SK-N-SH treated with all-trans-retinoic acid at 6 μM for 48 hours (cell line): ENCODE results near the gene SOWAHB.
A peak's percentile ranks its signal among the peaks of the same experiment; 100 is the strongest.

Source experiments
- ATAC-seq: fragments of 200-7000 bp; cut with Tn5 transposase; 3 replicates; pipeline ENCODE4 v1.9.1; 2020; ENCODE audit warnings: mild to moderate bottlenecking, moderate library complexity
- ARNTL ChIP-seq: fragments of 450-650 bp; formaldehyde crosslinking; IDR thresholded peaks from 2 replicates; pipeline ENCODE4 v1.5.0; 2020; ENCODE audit warnings: low read depth, mild to moderate bottlenecking, moderate library complexity, borderline replicate concordance
- BACH2 ChIP-seq: fragments of 250-450 bp; sonication (Bioruptor Pico); IDR thresholded peaks from 2 replicates; pipeline ENCODE4 v1.9.0; 2021; ENCODE audit warnings: mild to moderate bottlenecking, borderline replicate concordance
- CREB5 ChIP-seq: fragments of 250-450 bp; sonication (Bioruptor Pico); IDR thresholded peaks from 2 replicates; pipeline ENCODE4 v1.5.1; 2020; ENCODE audit warnings: low read depth, mild to moderate bottlenecking, moderate library complexity
- CSDC2 ChIP-seq: fragments of 250-450 bp; sonication (Bioruptor Pico); IDR thresholded peaks from 2 replicates; pipeline ENCODE4 v1.5.0; 2020; ENCODE audit warnings: mild to moderate bottlenecking, moderate library complexity
- CSRNP3 ChIP-seq: fragments of 250-450 bp; sonication (Bioruptor Pico); IDR thresholded peaks from 2 replicates; pipeline ENCODE4 v1.5.1; 2021; ENCODE audit warnings: mild to moderate bottlenecking, moderate library complexity
- ESRRG ChIP-seq: fragments of 250-450 bp; sonication (Bioruptor Pico); IDR thresholded peaks from 2 replicates; pipeline ENCODE4 v1.6.1; 2021; ENCODE audit warnings: mild to moderate bottlenecking
- GLIS3 ChIP-seq: fragments of 250-450 bp; sonication (Bioruptor Pico); IDR thresholded peaks from 2 replicates; pipeline ENCODE4 v1.5.0; 2020; ENCODE audit warnings: mild to moderate bottlenecking, moderate library complexity
- ISL1 ChIP-seq: fragments of 250-450 bp; sonication (Bioruptor Pico); IDR thresholded peaks from 2 replicates; pipeline ENCODE4 v2.1.2; 2022; ENCODE audit warnings: mild to moderate bottlenecking, moderate library complexity
- PATZ1 ChIP-seq: fragments of 250-450 bp; sonication (Bioruptor Pico); IDR thresholded peaks from 2 replicates; pipeline ENCODE4 v1.8.0; 2020; ENCODE audit warnings: mild to moderate bottlenecking, moderate library complexity, borderline replicate concordance
- POU6F1 ChIP-seq: fragments of 250-450 bp; sonication (Bioruptor Pico); IDR thresholded peaks from 2 replicates; pipeline ENCODE4 v1.8.0; 2021; ENCODE audit warnings: low read depth, mild to moderate bottlenecking, moderate library complexity, borderline replicate concordance
- RARB ChIP-seq: fragments of 250-450 bp; sonication (Bioruptor Pico); IDR thresholded peaks from 2 replicates; pipeline ENCODE4 v1.8.0; 2021; ENCODE audit warnings: mild to moderate bottlenecking, moderate library complexity
- SNAI2 ChIP-seq: fragments of 250-450 bp; sonication (Bioruptor Pico); IDR thresholded peaks from 2 replicates; pipeline ENCODE4 v1.5.0; 2020; ENCODE audit warnings: mild to moderate bottlenecking, moderate library complexity
- TCF4 ChIP-seq: fragments of 250-450 bp; sonication (Bioruptor Pico); IDR thresholded peaks from 2 replicates; pipeline ENCODE4 v1.8.0; 2021; ENCODE audit warnings: mild to moderate bottlenecking, moderate library complexity, borderline replicate concordance
- TSHZ2 ChIP-seq: fragments of 250-450 bp; sonication (Bioruptor Pico); IDR thresholded peaks from 2 replicates; pipeline ENCODE4 v1.5.0; 2020; ENCODE audit warnings: mild to moderate bottlenecking, moderate library complexity
- ZC3H10 ChIP-seq: fragments of 250-450 bp; sonication (Bioruptor Pico); IDR thresholded peaks from 2 replicates; pipeline ENCODE4 v1.5.1; 2021; ENCODE audit warnings: mild to moderate bottlenecking, moderate library complexity
- ZFP3 ChIP-seq: fragments of 250-450 bp; sonication (Bioruptor Pico); IDR thresholded peaks from 2 replicates; pipeline ENCODE4 v1.5.0; 2020; ENCODE audit warnings: mild to moderate bottlenecking, moderate library complexity
- ZFP30 ChIP-seq: fragments of 450-650 bp; formaldehyde crosslinking; IDR thresholded peaks from 2 replicates; pipeline ENCODE4 v1.5.0; 2022; ENCODE audit warnings: mild to moderate bottlenecking, moderate library complexity
- ZNF565 ChIP-seq: fragments of 450-650 bp; formaldehyde crosslinking; conservative IDR thresholded peaks from 2 replicates; pipeline ENCODE4 v1.5.0; 2020; ENCODE audit warnings: low read depth, mild to moderate bottlenecking, moderate library complexity
- ZNF70 ChIP-seq: fragments of 450-650 bp; formaldehyde crosslinking; IDR thresholded peaks from 2 replicates; pipeline ENCODE4 v1.5.0; 2020; ENCODE audit warnings: mild to moderate bottlenecking, moderate library complexity
- ZNF8 ChIP-seq: fragments of 450-650 bp; formaldehyde crosslinking; IDR thresholded peaks from 2 replicates; pipeline ENCODE4 v1.5.0; 2020; ENCODE audit warnings: mild to moderate bottlenecking, moderate library complexity

Gene SOWAHB

GRCh38 chr4:76857074-76857409 is 40.9 kb downstream of the SOWAHB start (continued):
- TF ChIP-seq GLIS3 (CRISPR knock-in tag), result no peak

GRCh38 chr4:76856243-76857073 is 41.5 kb downstream of the SOWAHB start:
- TF ChIP-seq TCF4 (CRISPR knock-in tag) (no peak), CSRNP3 (CRISPR knock-in tag) (no peak), ISL1 (CRISPR knock-in tag) (no peak)
- peak; percentile 67 for ATAC-seq

- TF ChIP-seq CSRNP3 (CRISPR knock-in tag) (no peak), TSHZ2 (no peak), ZNF565 (no peak), ZFP3 (no peak), ESRRG (no peak), BACH2 (CRISPR knock-in tag) (no peak), GLIS3 (CRISPR knock-in tag) (no peak), ZNF70 (CRISPR knock-in tag) (no peak), ISL1 (CRISPR knock-in tag) (no peak), ZFP30 (no peak), POU6F1 (CRISPR knock-in tag) (no peak)
- ATAC-seq, result no peak
Observed at GRCh38 chr4:76854858-76855257, 43.1 kb downstream of the SOWAHB start.

GRCh38 chr4:76851375-76851774 is 46.6 kb downstream of the SOWAHB start:
- ATAC-seq, result no peak
- TF ChIP-seq ZNF70 (CRISPR knock-in tag) (no peak), ZC3H10 (CRISPR knock-in tag) (no peak), TSHZ2 (no peak), CSRNP3 (CRISPR knock-in tag) (no peak), ARNTL (CRISPR knock-in tag) (no peak), CSDC2 (CRISPR knock-in tag) (no peak), ZNF8 (CRISPR knock-in tag) (no peak), CREB5 (no peak), SNAI2 (CRISPR knock-in tag) (no peak), BACH2 (CRISPR knock-in tag) (no peak), RARB (CRISPR knock-in tag) (no peak), TCF4 (CRISPR knock-in tag) (no peak), PATZ1 (no peak)
